PC-9 (cell line): ENCODE results near the gene GOLPH3. TPM values are rescaled to one million over a fixed set of nuclear protein-coding genes. Genes with fewer than 3 reads are reported as not detected.

Experiments
- BruUV-seq: library from RNA; stranded (reverse); fragments of 400-500 nt; replicated peaks from 2 replicates; lab custom pipeline; 2021; lab: Mats Ljungman, UMichigan
- CTCF ChIA-PET: fragments of 300-600 bp; sonication (Branson Sonifier 250); formaldehyde crosslinking; loops from one replicate; lab custom pipeline; 2022; ENCODE audit warnings: antibody characterized with exemption; lab: Charles Lee
- POLR2A ChIA-PET: fragments of 300-600 bp; sonication (Branson Sonifier 250); formaldehyde crosslinking; loops from one replicate; lab custom pipeline; 2022; ENCODE audit warnings: antibody characterized with exemption; ENCODE audit not compliant: unreplicated experiment; lab: Charles Lee
- DNase-seq, 2 experiments: peaks; one replicate each; pipeline versions ENCODE4 v3.0.0 to v3.0.0-alpha.2; 2015 to 2022; ENCODE audit warnings: mixed read lengths in 1 of 2
- H2AFZ ChIP-seq: fragments of 200-600 bp; sonication (generic); 2 replicates; pipeline ENCODE4 v1.8.1; 2017; ENCODE audit warnings: antibody characterized with exemption
- H3F3A ChIP-seq: fragments of 200-600 bp; sonication (generic); 2 replicates; pipeline ENCODE4 v1.8.1; 2017; ENCODE audit warnings: antibody characterized with exemption, mild to moderate bottlenecking, low read depth; ENCODE audit not compliant: insufficient read depth
- H3K27ac ChIP-seq: fragments of 200-600 bp; sonication (generic); 2 replicates; pipeline ENCODE4 v1.6.1; 2016; ENCODE audit warnings: mixed run types
- H3K27me3 ChIP-seq: fragments of 200-600 bp; sonication (generic); 2 replicates; pipeline ENCODE4 v1.6.1; 2016; ENCODE audit warnings: low read depth, mixed run types; ENCODE audit not compliant: insufficient read depth
- H3K36me3 ChIP-seq: fragments of 200-600 bp; sonication (generic); 2 replicates; pipeline ENCODE4 v1.6.1; 2016; ENCODE audit warnings: low read depth, mixed run types
- H3K4me1 ChIP-seq: fragments of 200-600 bp; sonication (generic); replicated peaks from 2 replicates; pipeline ENCODE4 v1.6.1; 2016; ENCODE audit warnings: mixed run types; ENCODE audit not compliant: insufficient read depth
- H3K4me2 ChIP-seq: fragments of 200-600 bp; sonication (generic); 2 replicates; pipeline ENCODE4 v1.6.1; 2017; ENCODE audit warnings: mixed run types
- H3K4me3 ChIP-seq: fragments of 200-600 bp; sonication (generic); 2 replicates; pipeline ENCODE4 v1.6.1; 2016; ENCODE audit warnings: mixed run types
- H3K79me2 ChIP-seq: fragments of 200-600 bp; sonication (generic); 2 replicates; pipeline ENCODE4 v1.6.1; 2017; ENCODE audit warnings: low read depth, mixed run types
- H3K9me2 ChIP-seq: fragments of 200-600 bp; sonication (generic); 2 replicates; pipeline ENCODE4 v1.8.1; 2017; ENCODE audit warnings: mild to moderate bottlenecking; ENCODE audit not compliant: insufficient read depth
- H3K9me3 ChIP-seq: fragments of 200-600 bp; sonication (generic); 2 replicates; pipeline ENCODE4 v1.8.1; 2016; ENCODE audit warnings: low read depth; ENCODE audit not compliant: insufficient read depth
- H4K20me1 ChIP-seq: fragments of 200-600 bp; sonication (generic); 2 replicates; pipeline ENCODE4 v1.8.1; 2017; ENCODE audit not compliant: insufficient read depth
- EZH2 ChIP-seq: fragments of 200-600 bp; sonication (generic); IDR thresholded peaks from 2 replicates; pipeline ENCODE4 v1.8.0; 2017; ENCODE audit warnings: antibody characterized with exemption, low read depth
- intact Hi-C: fragments of 100-400 bp; cut with micrococcal nuclease; formaldehyde crosslinking; loops from one replicate; pipeline ENCODE4 v1.10.0; 2022; ENCODE audit not compliant: unreplicated experiment
- total RNA-seq: library from RNA; stranded (reverse); gene quantifications from 2 replicates; pipeline ENCODE4 v1.2.3, GENCODE V29; 2021
- TF ChIP-seq, protein P1 (sequence below): fragments of 200-600 bp; sonication (generic); conservative IDR thresholded peaks from 2 replicates; pipeline ENCODE4 v1.6.1; 2017; ENCODE audit warnings: mixed run types, antibody characterized with exemption, mild to moderate bottlenecking, moderate library complexity

The GOLPH3 gene
- total RNA-seq, 1 experiment from 2014 or later, result 179 TPM

DNA sequence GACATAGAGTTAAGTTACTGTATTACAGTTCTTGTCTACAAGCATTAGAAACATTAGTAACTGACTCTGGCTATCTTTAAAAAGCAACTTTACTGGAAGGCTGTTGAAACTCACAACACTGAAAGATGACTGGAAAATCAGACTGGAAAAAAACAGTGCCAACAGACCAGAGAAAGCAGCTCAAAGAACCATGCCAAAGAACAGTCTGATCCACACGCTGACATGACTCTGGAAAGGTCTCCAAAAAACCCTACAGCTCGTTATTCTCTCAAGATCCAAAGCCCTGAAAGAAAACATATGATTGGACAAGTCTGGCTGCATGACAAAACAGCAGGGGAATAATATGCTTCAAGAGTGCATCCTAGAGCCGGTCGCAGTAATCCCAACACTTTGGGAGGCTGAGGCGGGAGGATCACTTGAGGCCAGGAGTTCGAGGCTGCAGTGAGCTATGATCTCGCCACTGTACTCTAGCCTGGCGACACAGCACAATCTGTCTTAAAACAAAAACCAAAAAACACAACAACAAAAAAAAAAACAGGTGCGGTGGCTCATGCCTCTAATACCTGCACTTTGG is 5.6 kb downstream of the GOLPH3 start:
- DNase-seq, result no peak
- peaks cover 98% of the 10 kb centered on the region for H3K79me2 ChIP-seq
- no peak overlapping the region for H3K27ac ChIP-seq
- peaks cover 29% of the 10 kb centered on the region for H3K4me1 ChIP-seq
- no peaks in the 10 kb centered on the region for H3K9me3 ChIP-seq
- H3K4me3 ChIP-seq, result no peak overlapping the region
- peaks cover 30% of the 10 kb centered on the region; the same call in 1 of the 2 replicates for H3F3A ChIP-seq
- H4K20me1 ChIP-seq, result peaks cover 88% of the 10 kb centered on the region
- no peak overlapping the region for H2AFZ ChIP-seq
- CTCF ChIA-PET, result no interaction called here
- BruUV-seq, result no TSS peak
- intact Hi-C loops, result no loop called here
- H3K4me2 ChIP-seq, result no peak overlapping the region
- no peaks in the 10 kb centered on the region for H3K27me3 ChIP-seq
- POLR2A ChIA-PET, result interaction anchor here (0.7 kb wide), 1 partner anchor 17 kb away, joined by 9 read pairs; no protein-coding TSS in a partner anchor
- H3K9me2 ChIP-seq, result no peaks in the 10 kb centered on the region
- TF ChIP-seq, protein P1, sequence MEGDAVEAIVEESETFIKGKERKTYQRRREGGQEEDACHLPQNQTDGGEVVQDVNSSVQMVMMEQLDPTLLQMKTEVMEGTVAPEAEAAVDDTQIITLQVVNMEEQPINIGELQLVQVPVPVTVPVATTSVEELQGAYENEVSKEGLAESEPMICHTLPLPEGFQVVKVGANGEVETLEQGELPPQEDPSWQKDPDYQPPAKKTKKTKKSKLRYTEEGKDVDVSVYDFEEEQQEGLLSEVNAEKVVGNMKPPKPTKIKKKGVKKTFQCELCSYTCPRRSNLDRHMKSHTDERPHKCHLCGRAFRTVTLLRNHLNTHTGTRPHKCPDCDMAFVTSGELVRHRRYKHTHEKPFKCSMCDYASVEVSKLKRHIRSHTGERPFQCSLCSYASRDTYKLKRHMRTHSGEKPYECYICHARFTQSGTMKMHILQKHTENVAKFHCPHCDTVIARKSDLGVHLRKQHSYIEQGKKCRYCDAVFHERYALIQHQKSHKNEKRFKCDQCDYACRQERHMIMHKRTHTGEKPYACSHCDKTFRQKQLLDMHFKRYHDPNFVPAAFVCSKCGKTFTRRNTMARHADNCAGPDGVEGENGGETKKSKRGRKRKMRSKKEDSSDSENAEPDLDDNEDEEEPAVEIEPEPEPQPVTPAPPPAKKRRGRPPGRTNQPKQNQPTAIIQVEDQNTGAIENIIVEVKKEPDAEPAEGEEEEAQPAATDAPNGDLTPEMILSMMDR, result no peak
- TF ChIP-seq EZH2, result no peak
- peaks cover 62% of the 10 kb centered on the region for H3K36me3 ChIP-seq

DNA sequence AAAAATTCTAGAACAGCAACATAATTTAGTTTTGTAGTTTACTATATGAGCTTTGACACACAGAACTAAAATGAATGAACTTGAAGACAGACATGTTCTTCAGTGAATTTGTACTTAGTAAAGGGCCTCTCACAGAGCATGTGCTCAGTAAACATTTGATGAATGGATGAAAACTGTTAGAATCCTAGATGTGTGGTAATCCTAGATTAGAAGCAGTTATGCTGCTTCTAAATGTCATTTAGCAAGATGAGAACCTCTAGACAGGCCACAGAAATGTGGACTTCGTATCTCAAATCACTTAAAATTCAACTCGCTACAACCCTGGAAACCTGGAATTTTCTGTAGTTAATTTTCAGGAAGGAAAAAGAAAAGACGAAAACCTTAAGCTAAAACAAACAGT is 8.5 kb downstream of the GOLPH3 start:
- no peaks in the 10 kb centered on the region for H3K9me2 ChIP-seq
- peaks cover 50% of the 10 kb centered on the region for H3K36me3 ChIP-seq
- ChIA-PET CTCF (interaction anchor here (0.5 kb wide), 1 partner anchor 448 kb away, joined by 3 read pairs; no protein-coding TSS in a partner anchor), POLR2A (interaction anchor here (0.6 to 0.7 kb wide), 2 partner anchors 9 to 672 kb away, joined by 4 to 6 read pairs; partner anchors contain the start of gene GOLPH3)
- H3K27me3 ChIP-seq, result no peaks in the 10 kb centered on the region
- no peak overlapping the region for H3K4me3 ChIP-seq
- intact Hi-C loops, result no loop called here
- no peaks in the 10 kb centered on the region for H3K9me3 ChIP-seq
- H2AFZ ChIP-seq, result no peak overlapping the region
- H3K4me1 ChIP-seq, result peaks cover 13% of the 10 kb centered on the region; the same call in 1 of the 2 replicates
- DNase-seq, result no peak
- peaks cover 25% of the 10 kb centered on the region; the same call in 1 of the 2 replicates for H3F3A ChIP-seq
- H3K79me2 ChIP-seq, result peaks cover 97% of the 10 kb centered on the region
- no TSS peak for BruUV-seq
- H3K4me2 ChIP-seq, result no peak overlapping the region
- peaks cover 78% of the 10 kb centered on the region for H4K20me1 ChIP-seq
- H3K27ac ChIP-seq, result no peak overlapping the region
- no peak for TF ChIP-seq EZH2
- TF ChIP-seq, protein P1, result no peak

DNA sequence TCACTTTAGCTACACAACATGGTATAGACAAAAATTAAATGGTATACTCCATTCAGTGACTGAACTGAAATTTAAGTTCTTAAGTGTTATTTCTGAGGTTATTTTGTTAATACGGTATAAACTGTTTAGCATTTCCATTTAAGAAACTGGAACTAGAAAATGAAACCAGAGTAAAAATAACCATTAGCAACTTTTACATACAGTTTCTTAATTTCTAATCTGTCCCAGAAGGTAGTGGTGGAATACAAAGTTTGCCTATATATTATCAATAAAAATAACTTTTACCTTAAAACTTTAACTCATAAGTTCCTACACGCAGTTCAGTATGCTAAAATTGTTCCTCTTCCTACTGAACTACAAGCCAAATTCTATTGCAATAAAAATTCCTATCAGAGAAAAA is 10.3 kb downstream of the GOLPH3 start:
- H3K36me3 ChIP-seq, result peaks cover 38% of the 10 kb centered on the region
- H3K27ac ChIP-seq, result no peak overlapping the region
- intact Hi-C loops, result no loop called here
- BruUV-seq, result no TSS peak
- no peak overlapping the region for H3K4me3 ChIP-seq
- TF ChIP-seq, protein P1, result no peak
- TF ChIP-seq EZH2, result no peak
- H3K4me1 ChIP-seq, result no peaks in the 10 kb centered on the region
- ChIA-PET POLR2A (interaction anchor here (0.6 to 0.7 kb wide), 3 partner anchors 10 to 51 kb away, joined by 4 to 10 read pairs (median 4); partner anchors contain the start of gene GOLPH3), CTCF (no interaction called here)
- H3K27me3 ChIP-seq, result no peaks in the 10 kb centered on the region
- H2AFZ ChIP-seq, result no peak overlapping the region
- no peaks in the 10 kb centered on the region for H3K9me3 ChIP-seq
- no peaks in the 10 kb centered on the region for H3K9me2 ChIP-seq
- H3K4me2 ChIP-seq, result no peak overlapping the region
- peaks cover 82% of the 10 kb centered on the region for H4K20me1 ChIP-seq
- DNase-seq, result no peak
- peaks cover 20% of the 10 kb centered on the region; the same call in 1 of the 2 replicates for H3F3A ChIP-seq
- H3K79me2 ChIP-seq, result peaks cover 97% of the 10 kb centered on the region
